Natural killer cell (primary cell): ENCODE results near the gene CEP131. TPM values are rescaled to one million over a fixed set of nuclear protein-coding genes. Genes with fewer than 3 reads are reported as not detected.
"Not testable (repeated sequence)": the region's sequence is repeated elsewhere in the genome, so short reads cannot be mapped to it uniquely, and the experiment has no call there.

Source experiments
- ATAC-seq, 3 donors: fragments of 150-1000 bp in 2 of 3; fragments of 200-7000 bp in 1 of 3; cut with Tn5 transposase; 1 replicate in 1 of 3; 2 replicates in 2 of 3; pipeline ENCODE4 v1.10.0; 2021; ENCODE audit warnings: mild to moderate bottlenecking in 2 of 3, moderate library complexity in 2 of 3
- DNase-seq, 2 donors: peaks; one replicate each; pipeline versions ENCODE4 v3.0.0 to v3.0.0-alpha.2; 2013 to 2021; ENCODE audit warnings: mixed read lengths in 1 of 2
- H3K27ac ChIP-seq: one replicate; pipeline ENCODE4 v1.5.1; 2013; ENCODE audit warnings: mild to moderate bottlenecking, low read length
- H3K27me3 ChIP-seq: one replicate; pipeline ENCODE4 v1.6.1; 2013; ENCODE audit warnings: low read length; ENCODE audit not compliant: control insufficient read depth, insufficient read depth
- H3K36me3 ChIP-seq: one replicate; pipeline ENCODE4 v1.6.1; 2013; ENCODE audit warnings: low read length; ENCODE audit not compliant: control insufficient read depth, insufficient read depth
- H3K4me1 ChIP-seq: one replicate; pipeline ENCODE4 v1.6.1; 2013; ENCODE audit warnings: low read length; ENCODE audit not compliant: control insufficient read depth, insufficient read depth
- H3K4me3 ChIP-seq: one replicate; pipeline ENCODE4 v1.5.1; 2013; ENCODE audit warnings: low read length
- H3K9me3 ChIP-seq: one replicate; pipeline ENCODE4 v1.6.1; 2013; ENCODE audit warnings: low read length; ENCODE audit not compliant: control insufficient read depth, insufficient read depth
- H3K27ac Mint-ChIP-seq, 2 donors: one replicate each; pipeline ENCODE4 v1.8.0; 2022; ENCODE audit warnings: mild to moderate bottlenecking in 2 of 2, mixed read lengths in 2 of 2, moderate library complexity in 1 of 2
- H3K27me3 Mint-ChIP-seq, 2 donors: one replicate each; pipeline ENCODE4 v1.8.0; 2022; ENCODE audit warnings: low read depth in 2 of 2, mixed read lengths in 2 of 2
- H3K36me3 Mint-ChIP-seq: one replicate; pipeline ENCODE4 v1.8.0; 2022; ENCODE audit warnings: mixed read lengths
- H3K4me1 Mint-ChIP-seq, 2 donors: one replicate each; pipeline ENCODE4 v1.8.0; 2022; ENCODE audit warnings: mixed read lengths in 2 of 2
- H3K4me3 Mint-ChIP-seq: one replicate; pipeline ENCODE4 v1.8.0; 2022; ENCODE audit warnings: mild to moderate bottlenecking, moderate library complexity, mixed read lengths
- H3K9me3 Mint-ChIP-seq, 2 donors: one replicate each; pipeline ENCODE4 v1.8.0; 2022; ENCODE audit warnings: mixed read lengths in 2 of 2
- CTCF ChIP-seq: fragments of 200-600 bp; IDR thresholded peaks from one replicate; pipeline ENCODE4 v1.8.0; 2022; ENCODE audit warnings: antibody characterized with exemption
- WGBS: methylation state at CpG from one replicate; pipeline ENCODE4 v1.1.7; 2013; ENCODE audit warnings: missing lambda C conversion rate; ENCODE audit not compliant: insufficient coverage; 5-methylcytosine and 5-hydroxymethylcytosine counted together
- intact Hi-C: fragments of 100-400 bp; cut with micrococcal nuclease; formaldehyde crosslinking; loops from one replicate; pipeline ENCODE4 v1.14.2; 2022
- total RNA-seq, 4 donors: library from RNA; stranded (reverse); fragments of 120-200 nt in 1 of 4; gene quantifications; one replicate each; pipeline versions ENCODE4 v1.2.3 to v1.2.4, GENCODE V29; 2013 to 2022

CEP131 gene
- total RNA-seq, 3 donors from 2014 or later (not counting 1 experiment from before 2014, with no cell fraction given) = 9.9 to 11.4 (median 10.0) TPM

- no peak for ATAC-seq
- WGBS = 85% methylated on average over 7 of the region's 10 CpGs
- H3K27ac Mint-ChIP-seq = no peak overlapping the region
Measured at GRCh38 chr17:81147701-81148100, 75.1 kb downstream of the CEP131 start.

GRCh38 chr17:81146208-81146607 lies 76.6 kb downstream of the CEP131 start:
- H3K36me3 Mint-ChIP-seq, H3K4me3 Mint-ChIP-seq, intact Hi-C loops, H3K4me3 ChIP-seq, H3K27ac Mint-ChIP-seq, H3K9me3 Mint-ChIP-seq, H3K36me3 ChIP-seq, H3K9me3 ChIP-seq, ATAC-seq, H3K27ac ChIP-seq, H3K27me3 Mint-ChIP-seq, H3K27me3 ChIP-seq, DNase-seq: not testable (repeated sequence)
- 71% methylated on average over 8 of the region's 10 CpGs for WGBS
- H3K4me1 ChIP-seq = peaks cover 29% of the 10 kb centered on the region
- peaks cover 8 to 17% of the 10 kb centered on the region in 2 donors for H3K4me1 Mint-ChIP-seq

More at GRCh38 chr17:81147701-81148100, 75.1 kb downstream of the CEP131 start:
- Histone ChIP-seq H3K27ac (no peak overlapping the region), H3K9me3 (no peaks in the 10 kb centered on the region), H3K4me1 (peaks cover 26% of the 10 kb centered on the region), H3K27me3 (no peaks in the 10 kb centered on the region), H3K4me3 (no peak overlapping the region), H3K36me3 (no peaks in the 10 kb centered on the region)
- Mint-ChIP-seq H3K4me3 (no peak overlapping the region), H3K9me3 (no peaks in the 10 kb centered on the region), H3K27me3 (no peaks in the 10 kb centered on the region), H3K4me1 (peaks cover 8 to 22% of the 10 kb centered on the region in 2 donors), H3K36me3 (no peaks in the 10 kb centered on the region)
- intact Hi-C loops = no loop called here
- TF ChIP-seq CTCF = no peak
- no peak for DNase-seq

GRCh38 chr17:81144423-81144781 lies 78.4 kb downstream of the CEP131 start:
- H3K27ac ChIP-seq = no peak overlapping the region
- Mint-ChIP-seq H3K36me3 (no peaks in the 10 kb centered on the region), H3K4me3 (no peak overlapping the region), H3K27ac (no peak overlapping the region), H3K27me3 (no peaks in the 10 kb centered on the region), H3K4me1 (peaks cover 0 to 3% of the 10 kb centered on the region in 2 donors), H3K9me3 (no peaks in the 10 kb centered on the region)
- no peak for TF ChIP-seq CTCF
- H3K36me3 ChIP-seq = no peaks in the 10 kb centered on the region
- H3K4me3 ChIP-seq = no peak overlapping the region
- no peaks in the 10 kb centered on the region for H3K27me3 ChIP-seq
- WGBS = 84% methylated on average over 14 of the region's 14 CpGs
- intact Hi-C loops = loop anchor here (5.0 kb wide), 1 partner anchor 338 kb away; no protein-coding TSS in a partner anchor
- no peak for DNase-seq
- peaks cover 13% of the 10 kb centered on the region for H3K4me1 ChIP-seq
- no peak for ATAC-seq
- H3K9me3 ChIP-seq = no peaks in the 10 kb centered on the region

GRCh38 chr17:81143717-81144422 lies 78.9 kb downstream of the CEP131 start:
- H3K4me3 Mint-ChIP-seq = no peak overlapping the region

More at GRCh38 chr17:81143717-81144422, 78.9 kb downstream of the CEP131 start:
- no peak overlapping the region for H3K27ac Mint-ChIP-seq
- no peaks in the 10 kb centered on the region for H3K27me3 Mint-ChIP-seq
- ATAC-seq (no peak), DNase-seq (no peak)
- no peaks in the 10 kb centered on the region for H3K36me3 Mint-ChIP-seq
- H3K4me1 ChIP-seq = peaks cover 8% of the 10 kb centered on the region
- intact Hi-C loops = loop anchor here (5.0 kb wide), 1 partner anchor 338 kb away; no protein-coding TSS in a partner anchor
- H3K27ac ChIP-seq = no peak overlapping the region
- no peak overlapping the region for H3K4me3 ChIP-seq
- H3K27me3 ChIP-seq = no peaks in the 10 kb centered on the region
- TF ChIP-seq CTCF = no peak
- no peaks in the 10 kb centered on the region for H3K9me3 Mint-ChIP-seq
- 85% methylated on average over 17 of the region's 17 CpGs for WGBS
- no peaks in the 10 kb centered on the region for H3K36me3 ChIP-seq
- H3K9me3 ChIP-seq = no peaks in the 10 kb centered on the region
- H3K4me1 Mint-ChIP-seq = peaks cover 0 to 5% of the 10 kb centered on the region in 2 donors
